ENCODE results near the gene ARFGAP2. TPM values are rescaled to one million over a fixed set of nuclear protein-coding genes. Genes with fewer than 3 reads are reported as not detected.

The ARFGAP2 gene
- total and polyA plus RNA-seq, 2 of the 8 experiments (the other 6 are each of a cell fraction or from before 2014, with no cell fraction given): 50.2 to 64.0 TPM

GRCh38 chr11:47186700-47187695, 10.3 kb upstream of the ARFGAP2 start (continued):
- TF ChIP-seq RFX5 (IDR thresholded peaks at IDR 0.05; ENCODE audit: borderline replicate concordance, low read depth, low read length) (no peak), HDAC2 (IDR thresholded peaks at IDR 0.05; ENCODE audit: borderline replicate concordance in 1 of 2, low read depth in 2 of 2, low read length in 2 of 2) (no peak; a peak in 1 of 4 replicates), ATF3 (IDR thresholded peaks at IDR 0.05; ENCODE audit: insufficient read depth, low read depth, low read length) (no peak), TAF7 (optimal IDR thresholded peaks at IDR 0.05; ENCODE audit: borderline replicate concordance, low read depth, low read length) (peak; percentile 22), KDM4A (IDR thresholded peaks at IDR 0.05; ENCODE audit: low read depth, low read length, severe bottlenecking) (peak; percentile 69), CHD7 (IDR thresholded peaks at IDR 0.05; ENCODE audit: insufficient replicate concordance, low read length) (no peak), KDM5A (IDR thresholded peaks at IDR 0.05; ENCODE audit: low read length) (no peak), HDAC6 (IDR thresholded peaks at IDR 0.05; ENCODE audit: low read depth, low read length) (no peak)
